ENCODE measurements around the gene RAB40C. TPM values are rescaled to one million over a fixed set of nuclear protein-coding genes. Genes with fewer than 3 reads are reported as not detected.

The RAB40C gene
- polyA plus RNA-seq, 1 donor = 17.3 TPM

DNA sequence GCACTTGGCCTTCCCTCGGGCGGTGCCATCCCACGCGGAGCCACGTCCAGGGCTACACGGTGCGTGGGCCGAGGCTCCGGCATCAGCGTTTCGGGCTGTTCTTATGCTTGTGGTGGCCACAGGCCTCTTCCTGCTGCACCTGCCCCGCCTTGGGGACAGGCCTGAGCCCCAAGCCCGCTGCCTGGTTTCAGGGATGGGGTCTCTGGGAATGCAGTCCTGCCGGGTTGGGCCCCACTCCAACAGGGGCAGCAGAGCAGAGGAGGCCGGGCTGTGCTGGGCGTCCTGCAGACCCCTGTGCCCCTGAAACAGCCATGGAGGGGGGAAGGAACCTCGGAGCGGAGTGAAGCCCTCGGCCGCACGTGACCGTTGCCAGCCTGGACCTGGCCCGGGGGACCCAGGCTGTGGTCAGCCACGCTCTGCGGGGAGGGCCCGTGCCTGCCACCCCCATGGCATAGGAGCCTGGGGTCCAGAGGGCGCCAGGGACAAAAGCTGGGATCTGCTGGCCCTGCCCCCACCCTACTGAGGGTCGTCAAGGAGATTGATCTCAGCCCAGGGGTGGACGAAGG, 40.5 kb downstream of the RAB40C start:
- DNase-seq = no peak

DNA sequence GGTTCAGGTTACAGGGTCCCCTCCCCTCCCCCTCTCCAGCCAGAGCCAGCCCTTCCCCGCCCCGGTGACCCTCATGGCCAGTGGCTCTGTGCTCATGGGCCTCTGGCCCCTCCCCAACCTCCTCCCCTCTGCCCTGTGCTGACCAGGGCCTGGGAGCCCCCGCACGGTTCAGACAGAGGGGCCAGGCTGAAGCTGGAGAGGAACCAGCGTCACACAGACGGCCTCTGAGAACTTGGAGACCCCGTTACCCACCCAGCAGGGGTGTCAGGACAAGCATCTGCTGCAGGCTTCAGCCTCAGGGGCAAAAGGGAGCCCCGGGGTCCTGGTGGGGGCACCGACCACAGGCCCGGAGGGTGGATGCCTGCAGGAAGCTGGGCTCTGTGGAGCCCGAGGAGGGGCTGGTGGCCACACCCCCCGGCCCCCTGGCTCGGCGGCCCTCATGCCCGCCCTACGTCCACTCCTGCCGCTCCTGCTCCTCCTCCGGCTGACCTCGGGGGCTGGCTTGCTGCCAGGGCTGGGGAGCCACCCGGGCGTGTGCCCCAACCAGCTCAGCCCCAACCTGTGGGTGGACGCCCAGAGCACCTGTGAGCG, 41.0 kb downstream of the RAB40C start, which contains the start of gene WFIKKN1:
Gene WFIKKN1 (plus strand): TSS at position 171 of the 591 bp plus-strand sequence. CDS start 269 bp downstream, at position 440.
- DNase-seq = no peak

- no peak for DNase-seq
Measured at GRCh38 chr16:631808-632358, 42.0 kb downstream of the RAB40C start.

DNA sequence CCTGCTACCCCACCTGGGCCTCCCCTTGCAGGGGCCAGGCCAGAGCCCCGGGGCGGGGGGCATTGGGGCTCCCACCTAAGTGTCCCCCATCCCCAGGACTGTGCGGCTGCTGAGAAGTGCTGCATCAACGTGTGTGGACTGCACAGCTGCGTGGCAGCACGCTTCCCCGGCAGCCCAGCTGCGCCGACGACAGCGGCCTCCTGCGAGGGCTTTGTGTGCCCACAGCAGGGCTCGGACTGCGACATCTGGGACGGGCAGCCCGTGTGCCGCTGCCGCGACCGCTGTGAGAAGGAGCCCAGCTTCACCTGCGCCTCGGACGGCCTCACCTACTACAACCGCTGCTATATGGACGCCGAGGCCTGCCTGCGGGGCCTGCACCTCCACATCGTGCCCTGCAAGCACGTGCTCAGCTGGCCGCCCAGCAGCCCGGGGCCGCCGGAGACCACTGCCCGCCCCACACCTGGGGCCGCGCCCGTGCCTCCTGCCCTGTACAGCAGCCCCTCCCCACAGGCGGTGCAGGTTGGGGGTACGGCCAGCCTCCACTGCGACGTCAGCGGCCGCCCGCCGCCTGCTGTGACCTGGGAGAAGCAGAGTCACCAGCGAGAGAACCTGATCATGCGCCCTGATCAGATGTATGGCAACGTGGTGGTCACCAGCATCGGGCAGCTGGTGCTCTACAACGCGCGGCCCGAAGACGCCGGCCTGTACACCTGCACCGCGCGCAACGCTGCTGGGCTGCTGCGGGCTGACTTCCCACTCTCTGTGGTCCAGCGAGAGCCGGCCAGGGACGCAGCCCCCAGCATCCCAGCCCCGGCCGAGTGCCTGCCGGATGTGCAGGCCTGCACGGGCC, 42.8 kb downstream of the RAB40C start:
- no peak for DNase-seq

GRCh38 chr16:633336-634050, 43.6 kb downstream of the RAB40C start:
- DNase-seq = no peak

DNA sequence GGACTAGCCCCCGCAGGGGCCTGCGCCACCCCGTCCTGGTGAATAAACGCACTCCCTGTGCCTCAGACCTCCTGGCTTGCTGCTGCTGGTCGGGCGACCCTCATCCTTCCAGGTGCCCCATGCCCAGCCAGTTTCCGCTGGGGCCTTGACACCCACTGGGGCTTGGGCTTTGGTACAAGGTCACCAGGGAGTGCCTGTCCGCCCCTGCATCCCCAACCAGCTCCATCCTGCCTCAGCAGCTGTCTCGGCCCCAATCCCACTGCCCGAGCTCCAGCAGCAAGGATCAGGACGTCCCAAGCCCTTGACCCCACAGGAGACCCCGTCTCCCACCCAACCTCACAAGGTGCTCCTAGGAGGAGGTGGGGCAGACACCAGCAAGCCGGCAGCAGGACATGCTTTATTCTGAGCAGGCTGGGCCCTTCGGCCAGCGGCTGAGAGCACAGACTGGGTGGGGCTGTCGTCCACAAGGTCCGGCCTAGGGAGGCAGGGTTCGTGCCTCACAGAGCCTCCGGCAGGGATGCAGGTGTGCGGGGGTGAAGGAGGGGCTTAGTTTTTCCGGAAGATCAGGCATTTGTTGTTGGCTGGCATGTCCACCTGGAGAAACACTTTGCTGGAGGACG, 44.3 kb downstream of the RAB40C start:
- DNase-seq = no peak

DNA sequence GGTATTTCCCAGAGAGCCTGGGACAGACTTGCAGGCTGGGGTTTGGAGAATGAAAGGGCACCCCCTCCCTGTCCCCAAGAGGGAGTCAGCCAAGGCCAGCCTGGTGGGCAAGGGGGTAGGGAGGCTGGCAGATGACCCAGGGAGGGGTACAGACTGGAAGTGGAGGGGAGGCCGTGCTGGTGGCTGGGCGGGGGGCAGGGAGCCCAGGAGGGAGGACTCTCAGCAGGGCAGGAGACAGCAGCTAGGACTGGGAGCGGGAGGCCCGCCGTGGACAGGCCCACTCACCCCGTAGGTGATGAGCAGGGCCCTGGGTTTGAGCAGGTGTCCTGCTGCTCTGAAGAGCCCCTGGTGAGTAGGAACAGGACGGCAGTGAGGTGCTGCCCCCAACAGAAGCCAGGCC, 45.1 kb downstream of the RAB40C start:
- no peak for DNase-seq

- no peak for DNase-seq
Measured at GRCh38 chr16:635573-636205, 45.8 kb downstream of the RAB40C start.

DNA sequence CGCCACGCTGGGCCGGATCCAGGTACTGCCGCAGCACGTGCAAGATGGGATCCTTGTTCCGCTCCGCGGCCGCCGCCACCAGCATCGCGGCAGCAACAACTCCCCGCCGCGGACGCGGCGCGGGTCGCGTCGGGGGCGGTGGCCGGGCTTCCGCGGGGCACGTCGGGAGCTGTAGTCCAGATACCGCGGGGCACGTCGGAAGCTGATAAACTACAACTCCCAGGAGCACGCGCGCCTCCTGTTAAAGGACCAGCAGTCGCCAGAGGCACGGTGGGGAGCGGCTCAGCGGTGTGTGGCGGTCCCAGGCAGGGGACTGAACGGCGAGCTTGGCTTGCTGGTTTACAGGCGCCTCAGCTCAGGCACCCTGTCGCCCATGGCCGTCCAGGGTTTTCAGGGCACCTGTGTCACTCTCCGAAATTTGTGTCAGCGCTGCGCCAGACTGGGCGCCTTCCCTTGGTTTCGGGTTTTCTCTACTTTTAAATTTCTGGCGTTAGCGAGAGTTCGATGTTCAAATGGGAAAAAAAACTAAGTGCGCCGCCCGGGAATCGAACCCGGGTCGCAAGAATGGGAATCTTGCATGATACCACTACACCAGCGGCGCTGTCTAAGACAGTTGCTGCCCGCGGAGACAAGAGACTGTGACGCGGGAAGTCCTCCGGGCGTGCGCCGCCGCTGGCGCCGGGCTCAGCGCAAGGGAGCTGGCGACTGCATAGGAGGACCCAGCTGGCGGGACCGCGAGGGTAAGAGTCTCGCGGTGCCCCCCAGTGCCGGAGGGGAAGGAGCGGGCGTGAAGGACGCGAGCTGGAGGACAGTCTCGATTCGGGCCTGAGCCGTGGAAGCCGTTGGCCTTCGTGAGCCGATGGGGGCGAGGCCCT, 46.6 kb downstream of the RAB40C start, which contains the start of gene METTL26:
Gene METTL26 (minus strand): TSS at position 100 of the 875 bp plus-strand sequence. CDS start 15 bp downstream, at position 85.
- peak; percentile 92 for DNase-seq

DNA sequence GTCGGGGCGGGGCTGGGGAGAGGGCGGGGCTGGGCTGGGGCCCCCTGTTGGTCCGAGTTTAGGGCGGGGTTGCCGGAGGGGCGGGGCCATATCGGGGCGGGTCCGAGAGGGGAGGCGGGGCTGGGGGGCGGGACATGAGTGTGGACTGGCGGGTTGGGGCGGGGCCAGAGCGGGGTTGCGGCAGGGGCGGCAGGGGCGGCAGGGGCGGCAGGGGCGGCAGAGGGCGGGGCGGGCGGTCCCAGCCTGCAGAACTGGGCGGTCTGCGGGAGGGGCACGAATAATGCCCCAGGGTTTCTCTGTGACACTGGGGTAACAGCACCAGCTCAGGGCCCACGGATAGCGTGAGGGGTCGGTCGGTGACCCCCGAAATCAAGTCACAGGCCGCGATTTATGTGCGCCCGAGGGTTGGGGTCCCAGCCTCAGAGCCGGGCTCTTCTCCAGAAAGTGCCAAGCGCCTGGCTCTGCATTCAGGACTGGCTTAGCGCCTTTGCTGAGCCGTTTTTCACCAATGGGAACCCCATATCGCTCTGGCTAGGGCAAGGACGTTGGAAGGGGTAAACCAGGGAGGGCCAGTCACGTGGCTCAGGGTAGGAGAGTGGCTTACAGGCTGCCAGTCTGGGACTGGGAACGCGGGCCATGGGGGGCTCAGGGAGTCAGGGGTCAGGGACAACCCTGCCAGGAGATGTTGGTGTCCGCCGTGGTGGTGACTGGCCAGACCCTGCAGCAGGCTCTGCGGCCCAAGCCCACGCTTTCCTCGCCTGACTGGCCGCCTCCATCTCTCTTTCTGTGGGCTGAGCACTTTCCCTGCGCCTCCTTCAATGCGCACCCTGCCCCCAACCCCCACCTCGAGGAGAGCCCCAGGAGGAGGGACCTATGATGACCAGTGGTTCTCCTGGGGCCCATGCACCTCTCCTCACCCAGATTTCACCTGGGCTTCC, 47.5 kb downstream of the RAB40C start:
- DNase-seq = peak; percentile 87

- no peak for DNase-seq
Measured at GRCh38 chr16:638034-638543, 48.2 kb downstream of the RAB40C start.

DNA sequence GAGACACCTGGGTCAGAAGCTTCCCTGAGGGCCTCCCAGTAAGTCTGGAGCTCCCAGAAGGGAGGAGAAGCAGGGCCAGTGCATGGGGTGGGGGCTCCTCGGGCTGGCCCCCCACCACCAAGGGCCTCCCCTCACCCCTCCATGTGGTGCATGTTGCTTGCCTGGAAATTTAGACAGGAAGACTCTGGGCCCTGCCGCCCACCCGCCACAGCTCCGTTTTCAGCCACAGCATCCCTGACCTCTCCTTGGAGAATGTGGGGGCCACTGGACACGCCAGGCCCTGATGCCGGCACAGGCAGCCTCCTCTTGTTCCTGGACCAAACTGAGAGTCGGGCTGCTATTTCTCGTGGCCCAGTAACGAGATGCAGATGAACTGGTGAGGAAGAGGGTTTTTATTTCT, 49.0 kb downstream of the RAB40C start:
- DNase-seq = no peak

DNA sequence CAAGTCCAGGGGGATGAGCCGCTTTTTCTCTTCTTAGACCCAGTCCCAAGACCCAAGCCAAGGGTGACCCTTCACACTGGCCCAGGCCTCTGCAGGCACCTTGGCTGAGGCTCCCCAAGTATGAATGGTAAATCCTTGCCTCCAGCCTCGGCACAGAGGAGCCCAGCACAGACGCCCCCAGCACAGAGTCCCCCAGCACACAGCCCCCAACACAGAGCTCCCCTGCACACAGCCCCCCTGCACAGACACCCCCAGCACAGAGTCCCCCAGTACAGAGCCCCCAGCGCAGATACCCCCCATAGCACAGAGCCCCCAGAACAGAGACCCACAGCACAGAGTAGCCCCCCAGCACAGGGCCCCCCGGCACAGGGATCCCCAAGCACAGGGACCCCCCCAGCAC, 50.7 kb downstream of the RAB40C start:
- DNase-seq = no peak

DNA sequence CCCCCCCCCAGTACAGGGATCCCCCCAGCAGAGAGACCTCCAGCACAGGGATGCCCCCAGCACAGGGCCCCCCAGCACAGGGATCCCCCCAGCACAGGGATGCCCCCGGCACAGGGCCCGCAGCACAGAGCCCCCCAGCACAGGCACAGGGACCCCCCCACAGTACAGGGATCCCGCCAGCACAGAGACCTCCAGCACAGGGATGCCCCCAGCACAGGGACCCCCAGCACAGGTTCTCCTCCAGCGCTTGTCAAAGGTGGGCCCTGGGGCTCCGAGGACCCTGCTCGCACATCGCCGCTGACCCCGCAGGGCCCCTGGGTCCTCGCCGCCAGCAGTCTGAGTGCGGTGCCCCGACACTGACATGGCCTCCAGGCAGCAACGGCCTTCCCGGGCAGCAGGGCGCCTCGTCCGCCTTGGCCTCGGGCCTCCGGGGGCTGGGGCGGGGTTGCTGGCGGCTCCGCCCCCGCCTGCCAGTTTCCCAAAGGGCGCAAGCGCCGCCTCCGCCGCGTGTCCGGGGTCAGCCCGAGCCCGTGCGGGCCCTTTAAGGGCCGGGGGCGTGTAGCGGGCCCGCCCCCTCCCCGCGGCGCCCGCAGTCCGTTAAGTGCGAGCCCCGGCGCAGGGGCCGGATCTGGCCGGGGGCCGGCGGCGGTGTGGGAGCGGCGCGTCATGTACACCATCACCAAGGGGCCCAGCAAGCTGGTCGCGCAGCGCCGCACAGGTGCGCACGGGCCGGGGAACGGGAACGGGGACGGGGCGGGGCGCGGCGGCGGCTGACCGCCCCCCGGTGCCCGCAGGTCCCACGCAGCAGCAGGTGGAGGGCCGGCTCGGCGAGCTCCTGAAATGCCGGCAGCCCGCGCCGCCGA, 51.7 kb downstream of the RAB40C start, which contains the start of gene MCRIP2:
Gene MCRIP2 (plus strand): TSS at position 503 of the 863 bp plus-strand sequence. CDS start 164 bp downstream, at position 667.
- no peak for DNase-seq

DNA sequence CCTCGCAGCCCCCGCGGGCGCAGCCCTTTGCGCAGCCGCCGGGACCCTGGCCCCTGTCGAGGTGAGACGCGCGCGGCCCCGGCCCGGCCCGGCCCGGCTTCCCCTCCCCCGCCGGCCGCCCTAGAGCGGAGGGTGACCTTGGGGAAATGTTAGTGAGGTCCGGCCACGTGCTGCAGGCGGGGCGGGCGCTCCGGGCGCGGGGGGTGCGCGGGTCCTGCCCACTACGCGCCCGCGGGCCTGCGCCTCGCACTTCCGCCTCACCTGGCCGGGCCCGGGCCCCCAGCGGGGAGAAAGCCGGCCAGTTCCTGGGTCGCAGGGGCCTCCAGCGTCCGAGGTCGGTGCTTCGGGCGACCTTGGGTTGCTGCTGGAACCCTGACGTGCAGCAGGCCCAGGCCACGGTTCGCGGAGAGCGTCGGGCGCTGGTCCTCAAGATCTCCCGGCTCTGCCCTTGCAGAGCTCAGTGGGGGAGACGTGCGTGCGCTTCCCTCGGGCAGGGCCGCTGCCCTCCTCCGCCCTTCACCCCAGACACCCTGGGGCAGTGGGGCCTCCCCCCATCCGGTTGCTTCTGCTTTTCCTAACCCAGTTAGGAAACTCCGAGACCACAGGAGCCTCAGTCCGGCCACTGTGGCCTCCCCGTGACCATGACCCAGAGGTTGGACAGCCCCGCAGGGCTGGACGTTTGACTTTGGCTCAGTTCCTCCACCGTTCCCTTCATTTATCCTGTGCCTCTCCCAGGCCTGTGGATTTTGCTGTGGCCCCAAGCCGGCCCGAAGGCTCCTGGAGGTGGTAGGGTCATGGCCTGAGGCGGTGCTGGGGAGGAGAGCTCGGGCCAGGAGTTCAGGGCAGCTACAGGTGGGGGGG, 52.6 kb downstream of the RAB40C start:
- DNase-seq = no peak

GRCh38 chr16:643050-643368, 53.1 kb downstream of the RAB40C start:
- DNase-seq = no peak

GRCh38 chr16:644556-644955, 54.7 kb downstream of the RAB40C start:
- no peak for DNase-seq
